Esophagus squamous epithelium (tissue), 5 donors: ENCODE results near the gene ZSCAN12. TPM values are rescaled to one million over a fixed set of nuclear protein-coding genes. Genes with fewer than 3 reads are reported as not detected.
A peak's percentile ranks its signal among the peaks of the same experiment; 100 is the strongest.

Experiments
- DNase-seq: peaks from one replicate; lab custom pipeline; 2025; lab: John Stamatoyannopoulos, UW
- H3K27ac ChIP-seq, 4 donors: fragments of 200-600 bp; sonication (generic); one replicate each; pipeline ENCODE4 v1.5.1; 2016 to 2019; ENCODE audit warnings: mild to moderate bottlenecking in 1 of 4
- H3K27me3 ChIP-seq, 4 donors: fragments of 200-600 bp; sonication (generic); 1 replicate in 3 of 4; 2 replicates in 1 of 4; pipeline versions ENCODE4 v1.5.1 to v1.6.0; 2017 to 2021; ENCODE audit warnings: antibody characterized with exemption in 1 of 4
- H3K36me3 ChIP-seq, 3 donors: fragments of 200-600 bp; sonication (generic); one replicate each; pipeline ENCODE4 v1.5.1; 2016 to 2019
- H3K4me1 ChIP-seq, 3 donors: fragments of 200-600 bp; sonication (generic); one replicate each; pipeline ENCODE4 v1.5.1; 2017 to 2019
- H3K4me3 ChIP-seq, 4 donors: fragments of 200-600 bp; sonication (generic); 1 replicate in 3 of 4; 2 replicates in 1 of 4; pipeline ENCODE4 v1.5.1; 2016 to 2019; ENCODE audit warnings: mild to moderate bottlenecking in 2 of 4, moderate library complexity in 1 of 4
- H3K9me3 ChIP-seq, 3 donors: fragments of 200-600 bp; sonication (generic); one replicate each; pipeline ENCODE4 v1.5.1; 2016 to 2019
- CTCF ChIP-seq, 6 experiments: fragments of 450-650 bp in 4 of 6; fragments of 200-600 bp in 2 of 6; sonication (generic) in 2 of 6; IDR thresholded peaks; one replicate each; pipeline ENCODE4 v1.5.1; 2016 to 2019; ENCODE audit warnings: antibody characterized with exemption in 6 of 6, mild to moderate bottlenecking in 4 of 6, moderate library complexity in 4 of 6
- POLR2A ChIP-seq, 4 donors: fragments of 450-650 bp; IDR thresholded peaks; one replicate each; pipeline ENCODE4 v1.6.1; 2017; ENCODE audit warnings: antibody characterized with exemption in 4 of 4, mild to moderate bottlenecking in 4 of 4, moderate library complexity in 3 of 4
- WGBS, 2 donors: methylation state at CpG; one replicate each; pipeline ENCODE4 v1.1.5; 2018; 5-methylcytosine and 5-hydroxymethylcytosine counted together
- intact Hi-C: fragments of 100-400 bp; cut with DNase I; formaldehyde crosslinking; loops from one replicate; pipeline ENCODE4 v1.15.0; 2022
- total RNA-seq, 4 donors: library from RNA; depleted of rRNA; stranded (reverse); fragments of >200 nt; gene quantifications; one replicate each; pipeline ENCODE4 v1.1.0, GENCODE V29; 2016
- donor health status: DM: yes; HTN: yes; CAD: no.

The ZSCAN12 gene
- total RNA-seq, 4 donors from 2014 or later = 1.3 to 4.0 (median 2.2) TPM

GRCh38 chr6:28337121-28337520 lies 62.4 kb downstream of the ZSCAN12 start:
- TF ChIP-seq POLR2A (IDR thresholded peaks at IDR 0.05) (no peak), CTCF (IDR thresholded peaks at IDR 0.05) (no peak)
- Histone ChIP-seq H3K27ac (peak overlapping the region in 3 of 4 donors; percentile 95 to 99 (median 95)), H3K4me1 (peaks cover 0 to 21% (median 11%) of the 10 kb centered on the region in 3 donors), H3K27me3 (no peaks in the 10 kb centered on the region), H3K36me3 (no peaks in the 10 kb centered on the region), H3K9me3 (no peaks in the 10 kb centered on the region), H3K4me3 (peak overlapping the region in 2 of 4 donors; percentile 55 to 84)
- intact Hi-C loops = no loop called here
- no peak for DNase-seq

GRCh38 chr6:28336284-28337120 lies 63.0 kb downstream of the ZSCAN12 start:
- peak overlapping the region; percentile 50 to 84 (median 59) for H3K4me3 ChIP-seq
- intact Hi-C loops = no loop called here
- WGBS, 2 donors = 13 to 17% methylated on average over 22 to 24 of the region's 24 CpGs

DNA sequence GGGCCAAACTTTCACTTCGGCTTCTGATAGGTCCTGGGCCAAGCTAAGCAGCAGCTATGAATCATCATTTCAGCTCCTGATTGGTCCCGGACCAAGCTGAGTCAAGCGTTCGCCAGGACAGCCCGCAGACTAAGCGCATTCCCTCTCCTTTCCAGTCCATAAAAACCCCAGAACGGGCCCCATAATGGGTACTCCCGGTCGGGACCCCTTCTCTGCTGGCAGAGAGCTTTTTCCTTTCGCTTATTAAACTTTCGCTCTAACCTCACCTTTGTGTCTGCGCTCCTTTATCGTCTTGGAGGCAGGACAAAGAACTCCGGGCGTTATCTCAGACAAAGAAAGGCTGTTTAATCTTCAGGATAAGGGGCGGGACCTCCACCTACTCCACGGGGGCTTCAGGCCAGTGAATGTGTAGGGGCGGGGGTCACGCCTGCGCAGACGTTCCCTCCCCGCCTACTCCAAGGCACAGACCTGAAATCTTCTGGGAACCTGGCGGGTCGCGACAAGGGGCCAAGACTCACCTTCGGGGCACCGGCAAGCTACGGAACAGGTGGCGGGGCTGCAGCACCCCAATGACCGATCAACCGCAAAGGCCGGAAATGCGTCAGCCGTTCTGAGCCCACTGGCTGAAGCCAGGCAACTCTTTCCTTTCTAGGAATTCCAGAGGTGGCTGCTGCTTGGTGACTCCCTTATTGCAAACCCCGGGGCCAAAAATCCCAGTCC lies 63.8 kb downstream of the ZSCAN12 start, which contains the start of gene ZSCAN31:
ZSCAN31 (minus strand) TSS at position 585 of the 720 bp plus-strand sequence. CDS start 6,465 bp downstream, outside the sequence.
- TF ChIP-seq CTCF (IDR thresholded peaks at IDR 0.05) (peak in 1 of 6 experiments; percentile 14), POLR2A (IDR thresholded peaks at IDR 0.05) (peak in 2 of 4 donors; percentile 82 to 86)
- DNase-seq = peak; percentile 64
- H3K27ac ChIP-seq = peak within 1 kb of the TSS; percentile 87 to 99 (median 95)
- intact Hi-C loops = no loop called here
- H3K36me3 ChIP-seq = no peaks in the 10 kb centered on the region
- H3K27me3 ChIP-seq = no peaks in the 10 kb centered on the region
- H3K4me1 ChIP-seq = peaks cover 0 to 21% (median 11%) of the 10 kb centered on the region in 3 donors
- H3K4me3 ChIP-seq = peak within 1 kb of the TSS; percentile 50 to 84 (median 59)
- H3K9me3 ChIP-seq = no peaks in the 10 kb centered on the region
- 0% methylated on average over 13 to 26 of the region's 35 CpGs for WGBS, 2 donors

More at GRCh38 chr6:28336284-28337120, 63.0 kb downstream of the ZSCAN12 start:
- Histone ChIP-seq H3K36me3 (no peaks in the 10 kb centered on the region), H3K27me3 (no peaks in the 10 kb centered on the region), H3K9me3 (no peaks in the 10 kb centered on the region), H3K27ac (peak overlapping the region; percentile 87 to 99 (median 95)), H3K4me1 (peaks cover 0 to 21% (median 11%) of the 10 kb centered on the region in 3 donors)
- TF ChIP-seq POLR2A (IDR thresholded peaks at IDR 0.05) (no peak), CTCF (IDR thresholded peaks at IDR 0.05) (no peak)
- DNase-seq = no peak

DNA sequence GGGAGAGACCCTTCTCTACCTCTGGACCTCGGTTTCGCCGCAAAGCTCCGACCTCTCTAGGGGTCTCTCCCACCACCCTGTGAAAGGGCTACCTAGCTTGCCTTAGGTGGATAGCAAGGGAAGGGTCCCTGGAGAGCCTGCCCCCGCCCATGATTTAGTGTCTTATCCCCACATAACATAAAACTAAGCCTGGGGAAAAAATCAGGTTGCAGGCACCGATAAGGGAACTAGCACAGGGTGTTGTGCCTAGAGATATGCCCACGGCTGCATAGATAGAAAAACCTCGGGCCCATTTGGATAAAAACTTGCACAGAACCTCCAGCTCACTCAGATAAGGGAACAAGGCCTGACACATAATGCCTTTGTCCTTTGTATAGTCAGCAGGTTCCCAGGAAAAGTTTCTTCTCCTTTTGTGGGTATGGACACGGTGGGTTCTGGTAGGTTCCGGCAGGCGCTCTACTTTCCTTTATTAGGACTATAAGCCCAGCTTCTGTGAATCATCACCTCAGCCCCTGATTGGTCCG lies 64.4 kb downstream of the ZSCAN12 start:
- no peaks in the 10 kb centered on the region for H3K9me3 ChIP-seq
- H3K27me3 ChIP-seq = no peaks in the 10 kb centered on the region
- no peak for DNase-seq
- H3K4me3 ChIP-seq = peak overlapping the region; percentile 50 to 84 (median 59)
- no peaks in the 10 kb centered on the region for H3K36me3 ChIP-seq
- peak overlapping the region; percentile 87 to 99 (median 95) for H3K27ac ChIP-seq
- 39 to 52% methylated on average over 11 to 12 of the region's 12 CpGs for WGBS, 2 donors
- TF ChIP-seq CTCF (IDR thresholded peaks at IDR 0.05) (no peak), POLR2A (IDR thresholded peaks at IDR 0.05) (peak in 1 of 4 donors; percentile 18)
- H3K4me1 ChIP-seq = peaks cover 0 to 21% (median 11%) of the 10 kb centered on the region in 3 donors
- intact Hi-C loops = no loop called here
